ENCODE results near the gene ATP1A2.
"Not testable (repeated sequence)": the region's sequence is repeated elsewhere in the genome, so short reads cannot be mapped to it uniquely, and the experiment has no call there.

The ATP1A2 gene

GRCh38 chr1:160097911-160098851, 17.4 kb upstream of the ATP1A2 start, which contains the start of gene IGSF8:
IGSF8 (minus strand) TSS chr1:160098619; CDS start chr1:160098472, 147 bp downstream.
- DNase-seq: peak; percentile 51
- in situ Hi-C loops (cut with MboI; ENCODE audit: low pct_unique_long_range_greater_than_20kb, low sequenced_read_pairs): no loop called here

GRCh38 chr1:160098852-160099561, 16.6 kb upstream of the ATP1A2 start:
- peak; percentile 80 for DNase-seq
- in situ Hi-C loops (cut with MboI; ENCODE audit: low pct_unique_long_range_greater_than_20kb, low sequenced_read_pairs): no loop called here

GRCh38 chr1:160099716-160100375, 15.7 kb upstream of the ATP1A2 start:
- no peak for DNase-seq
- in situ Hi-C loops (cut with MboI; ENCODE audit: low pct_unique_long_range_greater_than_20kb, low sequenced_read_pairs): no loop called here

GRCh38 chr1:160101037-160101716, 14.4 kb upstream of the ATP1A2 start:
- peak; percentile 91 for DNase-seq
- in situ Hi-C loops (cut with MboI; ENCODE audit: low pct_unique_long_range_greater_than_20kb, low sequenced_read_pairs): no loop called here

- no peak for DNase-seq
- in situ Hi-C loops (cut with MboI; ENCODE audit: low pct_unique_long_range_greater_than_20kb, low sequenced_read_pairs): no loop called here
Observed at GRCh38 chr1:160101717-160102522, 13.6 kb upstream of the ATP1A2 start.

- in situ Hi-C loops (cut with MboI; ENCODE audit: low pct_unique_long_range_greater_than_20kb, low sequenced_read_pairs): no loop called here
- DNase-seq: no peak
Observed at GRCh38 chr1:160103658-160104408, 11.7 kb upstream of the ATP1A2 start.

GRCh38 chr1:160104486-160104885, 11.1 kb upstream of the ATP1A2 start:
- in situ Hi-C loops (cut with MboI; ENCODE audit: low pct_unique_long_range_greater_than_20kb, low sequenced_read_pairs): no loop called here
- peak; percentile 20 for DNase-seq

- DNase-seq: no peak
Observed at GRCh38 chr1:160105155-160105554, 10.4 kb upstream of the ATP1A2 start.

GRCh38 chr1:160107512-160107911, 8.0 kb upstream of the ATP1A2 start:
- DNase-seq: no peak
- in situ Hi-C loops (cut with MboI; ENCODE audit: low pct_unique_long_range_greater_than_20kb, low sequenced_read_pairs): no loop called here

More at GRCh38 chr1:160105155-160105554, 10.4 kb upstream of the ATP1A2 start:
- in situ Hi-C loops (cut with MboI; ENCODE audit: low pct_unique_long_range_greater_than_20kb, low sequenced_read_pairs): no loop called here

- DNase-seq: peak; percentile 58
- in situ Hi-C loops (cut with MboI; ENCODE audit: low pct_unique_long_range_greater_than_20kb, low sequenced_read_pairs): no loop called here
Observed at GRCh38 chr1:160108888-160109662, 6.5 kb upstream of the ATP1A2 start.

- no peak for DNase-seq
- in situ Hi-C loops (cut with MboI; ENCODE audit: low pct_unique_long_range_greater_than_20kb, low sequenced_read_pairs): no loop called here
Observed at GRCh38 chr1:160109686-160110085, 5.9 kb upstream of the ATP1A2 start.

GRCh38 chr1:160111462-160111861, 4.1 kb upstream of the ATP1A2 start:
- in situ Hi-C loops (cut with MboI; ENCODE audit: low pct_unique_long_range_greater_than_20kb, low sequenced_read_pairs); DNase-seq: not testable (repeated sequence)

- in situ Hi-C loops (cut with MboI; ENCODE audit: low pct_unique_long_range_greater_than_20kb, low sequenced_read_pairs): no loop called here
- no peak for DNase-seq
Observed at GRCh38 chr1:160112357-160112756, 3.2 kb upstream of the ATP1A2 start.

GRCh38 chr1:160113407-160113806, 2.2 kb upstream of the ATP1A2 start:
- in situ Hi-C loops (cut with MboI; ENCODE audit: low pct_unique_long_range_greater_than_20kb, low sequenced_read_pairs): no loop called here
- no peak for DNase-seq

GRCh38 chr1:160114085-160114484, 1.5 kb upstream of the ATP1A2 start:
- DNase-seq: no peak
- in situ Hi-C loops (cut with MboI; ENCODE audit: low pct_unique_long_range_greater_than_20kb, low sequenced_read_pairs): no loop called here

GRCh38 chr1:160116283-160117147, 956 bp downstream of the ATP1A2 start:
- DNase-seq: no peak
- in situ Hi-C loops (cut with MboI; ENCODE audit: low pct_unique_long_range_greater_than_20kb, low sequenced_read_pairs): no loop called here

All from KBM-7 (cell line).